ENCODE measurements around the gene CHST13.
A peak's percentile ranks its signal among the peaks of the same experiment; 100 is the strongest.
"Not testable (repeated sequence)": the region's sequence is repeated elsewhere in the genome, so short reads cannot be mapped to it uniquely, and the experiment has no call there.

The CHST13 gene

DNA sequence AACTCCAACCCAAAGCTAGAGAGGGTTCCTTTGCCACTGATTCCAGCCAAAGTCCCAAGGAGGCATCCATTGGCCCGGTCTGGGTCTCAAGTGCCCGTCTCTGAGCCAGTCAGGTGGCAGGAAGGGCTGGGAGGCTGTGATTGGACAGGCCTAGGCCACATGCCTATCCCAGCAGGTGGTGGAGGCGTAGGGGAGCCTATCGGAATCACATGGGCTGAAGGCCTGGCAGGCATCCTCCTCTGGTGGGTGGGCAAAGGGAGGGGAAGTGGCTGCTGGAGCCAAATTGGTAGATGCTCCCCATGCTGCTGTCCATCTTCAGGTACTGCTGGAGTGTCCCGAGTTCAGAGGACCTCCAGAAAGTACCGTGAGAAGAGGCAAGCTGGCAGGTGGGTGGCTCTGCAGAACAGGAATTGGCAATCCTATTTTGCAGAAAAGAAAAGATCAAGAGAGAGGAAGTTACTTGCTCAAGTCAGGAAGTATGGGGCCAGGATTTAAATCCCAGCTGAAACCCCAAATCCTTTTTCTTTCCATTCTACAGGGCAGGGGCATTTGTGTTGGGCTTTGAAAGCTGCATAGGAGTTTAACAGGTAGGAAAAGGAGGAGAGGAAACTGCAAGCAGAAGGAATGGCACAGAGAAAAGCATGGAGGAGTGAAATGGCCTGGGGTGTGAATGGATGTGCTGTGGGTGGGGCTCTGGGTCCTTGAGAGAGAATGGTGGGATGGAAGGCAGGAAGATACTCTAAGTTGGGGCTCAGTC lies 3.7 kb downstream of the CHST13 start:
- DNase-seq = no peak

DNA sequence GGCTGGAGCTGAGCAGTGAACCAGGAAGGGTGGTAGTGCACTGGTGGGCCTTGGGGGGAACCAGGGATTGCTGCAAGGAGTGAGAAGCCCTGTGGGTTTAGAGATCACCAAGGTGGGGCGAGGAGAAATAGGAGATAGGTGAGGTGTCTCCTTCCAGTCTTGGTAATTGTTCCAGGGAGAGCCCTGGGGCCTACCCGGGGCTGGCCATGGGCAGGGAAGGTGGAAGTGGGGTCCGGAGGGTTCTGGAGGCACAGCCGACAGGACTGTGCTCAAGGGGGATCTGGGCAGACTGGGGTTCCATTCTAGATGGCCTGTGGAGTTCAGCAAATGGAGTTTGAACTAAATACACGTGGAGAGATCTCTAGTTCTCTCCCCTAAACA lies 4.5 kb downstream of the CHST13 start:
- no peak for DNase-seq

- DNase-seq = no peak
These were observed 5.0 kb downstream of the CHST13 start for GRCh38 chr3:126528800-126529541.

DNA sequence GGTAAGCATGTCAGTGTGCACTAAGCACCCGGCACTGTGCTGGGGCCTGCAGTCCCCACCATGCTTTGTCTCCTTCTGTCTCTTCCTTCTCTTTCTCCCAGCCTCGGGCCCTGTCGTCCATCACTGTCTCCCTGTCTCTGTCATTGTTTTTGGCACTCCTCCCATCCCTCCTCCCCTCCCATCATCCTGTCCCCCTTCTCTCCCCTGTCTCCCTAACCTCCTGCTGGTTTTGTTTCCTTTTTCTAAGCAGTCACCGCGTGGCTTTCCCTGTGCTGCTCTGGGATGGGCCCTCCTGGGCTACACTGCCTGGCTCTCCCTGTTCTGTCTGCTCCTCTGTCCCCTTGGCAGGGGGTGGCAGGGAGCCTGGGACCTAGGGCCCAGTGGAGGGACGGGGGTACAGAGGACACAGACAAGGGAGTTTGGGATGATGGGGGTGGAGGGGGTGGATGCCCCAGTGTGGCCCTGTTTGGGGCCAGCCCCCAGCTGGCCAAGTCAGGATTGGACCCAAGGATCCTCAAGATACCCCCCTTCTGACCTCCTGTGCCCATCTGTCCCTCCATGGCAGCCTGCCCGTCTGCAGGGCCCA lies 5.7 kb downstream of the CHST13 start:
- DNase-seq = no peak

GRCh38 chr3:126530171-126531050 lies 6.5 kb downstream of the CHST13 start:
- DNase-seq = no peak

GRCh38 chr3:126531051-126531330 lies 7.0 kb downstream of the CHST13 start:
- no peak for DNase-seq

- DNase-seq = no peak
These were observed 9.6 kb downstream of the CHST13 start for GRCh38 chr3:126533506-126533905.

GRCh38 chr3:126534716-126535115 lies 10.8 kb downstream of the CHST13 start:
- DNase-seq = not testable (repeated sequence)

- no peak for DNase-seq
These were observed 11.7 kb downstream of the CHST13 start for GRCh38 chr3:126535636-126536035.

DNA sequence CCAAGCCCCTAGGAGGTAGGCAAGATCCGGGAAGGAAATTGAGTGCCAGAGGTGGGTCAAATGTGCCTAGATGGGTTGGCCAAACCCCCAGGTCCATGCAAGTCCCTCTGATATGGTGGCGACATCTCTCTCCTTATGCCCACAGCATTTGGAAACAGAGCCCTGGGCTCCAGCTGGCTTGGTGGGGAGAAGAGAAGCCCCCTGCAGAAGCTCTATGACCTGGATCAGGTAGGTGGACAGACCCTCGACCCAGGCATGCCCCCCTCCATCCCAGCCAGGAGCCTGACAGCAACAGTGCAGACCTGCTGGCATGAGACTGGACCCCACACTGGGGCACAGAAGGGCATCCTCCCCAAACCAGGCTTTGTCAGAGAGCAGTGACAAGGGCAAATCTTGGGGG lies 12.2 kb downstream of the CHST13 start:
- DNase-seq = no peak

DNA sequence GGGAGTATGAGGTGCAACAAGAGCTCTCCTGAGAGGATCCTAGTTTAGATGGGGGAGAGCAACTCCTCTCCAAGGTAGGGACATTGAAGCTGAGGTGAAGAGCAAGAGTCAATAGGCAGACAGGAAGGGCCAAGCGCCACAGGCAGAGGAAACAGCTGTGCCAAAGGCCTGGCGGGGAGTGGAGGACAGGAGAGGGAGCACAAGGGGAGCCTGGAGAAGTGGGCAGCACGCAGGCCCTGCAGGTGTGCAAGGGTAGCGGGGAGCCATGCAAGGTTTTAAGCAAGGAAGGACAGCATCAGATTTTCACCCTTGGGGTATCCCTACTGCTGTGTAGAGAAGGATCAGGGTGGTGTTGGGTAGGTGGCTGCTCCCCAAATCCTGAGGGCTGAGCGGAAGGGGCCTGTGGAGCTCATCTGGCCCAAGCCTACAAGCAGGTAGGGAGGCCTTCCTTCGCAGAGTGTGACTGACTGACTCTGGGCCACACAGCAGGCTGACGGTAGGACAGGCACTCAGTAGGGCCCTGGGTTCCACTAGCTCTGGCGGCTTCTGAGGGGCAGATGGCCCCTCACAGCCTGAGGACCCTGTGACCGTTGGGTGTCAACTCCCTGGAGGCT lies 13.3 kb downstream of the CHST13 start:
- no peak for DNase-seq

GRCh38 chr3:126537730-126538281 lies 13.9 kb downstream of the CHST13 start:
- DNase-seq = no peak

- DNase-seq = no peak
These were observed 14.4 kb downstream of the CHST13 start for GRCh38 chr3:126538316-126538715.

DNA sequence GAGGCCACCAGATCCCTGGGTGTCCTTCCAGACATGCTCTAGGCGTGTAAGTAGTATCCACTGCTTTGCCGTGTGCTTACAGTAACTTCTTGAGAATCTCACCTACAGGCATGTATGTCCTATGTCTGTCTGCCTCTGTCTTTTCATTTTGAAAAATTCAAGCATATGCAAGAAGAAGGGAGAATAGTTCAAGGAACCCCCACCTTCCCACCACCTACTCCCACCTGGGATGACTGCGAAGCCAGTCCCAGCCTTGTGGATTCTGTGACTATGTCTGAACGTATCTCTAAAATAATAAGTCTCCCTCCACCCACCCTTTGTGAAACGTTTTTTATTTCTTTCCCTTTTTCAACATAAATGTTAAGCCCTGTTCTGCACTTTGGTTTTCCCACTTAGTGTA lies 15.0 kb downstream of the CHST13 start:
- DNase-seq = no peak

DNA sequence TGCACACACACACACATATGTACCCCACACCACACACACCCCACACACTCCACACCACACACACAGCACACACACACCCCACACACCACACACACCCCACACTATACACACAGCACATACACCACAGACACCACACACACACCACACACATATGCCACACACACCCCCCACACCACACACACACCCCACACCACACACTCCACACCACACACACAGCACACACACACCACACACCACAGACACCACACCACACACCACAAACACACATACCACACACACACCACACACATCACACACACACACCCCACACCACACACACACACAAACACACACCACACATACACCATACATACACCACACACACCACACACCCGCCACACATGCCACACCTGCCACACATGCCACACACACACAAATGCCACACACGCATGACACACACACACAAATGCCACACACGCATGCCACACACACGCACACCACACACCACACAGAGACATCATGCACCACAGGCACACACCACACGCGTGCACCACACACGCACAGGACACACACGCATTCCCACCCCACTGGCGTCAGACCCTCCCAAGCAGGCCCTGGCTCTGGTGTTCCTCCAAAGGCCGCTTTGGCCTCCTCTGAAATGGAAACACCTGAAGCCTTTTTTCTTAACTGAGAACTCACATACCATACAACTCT lies 15.7 kb downstream of the CHST13 start:
- no peak for DNase-seq

GRCh38 chr3:126540342-126540849 lies 16.4 kb downstream of the CHST13 start:
- peak; percentile 65 for DNase-seq

DNA sequence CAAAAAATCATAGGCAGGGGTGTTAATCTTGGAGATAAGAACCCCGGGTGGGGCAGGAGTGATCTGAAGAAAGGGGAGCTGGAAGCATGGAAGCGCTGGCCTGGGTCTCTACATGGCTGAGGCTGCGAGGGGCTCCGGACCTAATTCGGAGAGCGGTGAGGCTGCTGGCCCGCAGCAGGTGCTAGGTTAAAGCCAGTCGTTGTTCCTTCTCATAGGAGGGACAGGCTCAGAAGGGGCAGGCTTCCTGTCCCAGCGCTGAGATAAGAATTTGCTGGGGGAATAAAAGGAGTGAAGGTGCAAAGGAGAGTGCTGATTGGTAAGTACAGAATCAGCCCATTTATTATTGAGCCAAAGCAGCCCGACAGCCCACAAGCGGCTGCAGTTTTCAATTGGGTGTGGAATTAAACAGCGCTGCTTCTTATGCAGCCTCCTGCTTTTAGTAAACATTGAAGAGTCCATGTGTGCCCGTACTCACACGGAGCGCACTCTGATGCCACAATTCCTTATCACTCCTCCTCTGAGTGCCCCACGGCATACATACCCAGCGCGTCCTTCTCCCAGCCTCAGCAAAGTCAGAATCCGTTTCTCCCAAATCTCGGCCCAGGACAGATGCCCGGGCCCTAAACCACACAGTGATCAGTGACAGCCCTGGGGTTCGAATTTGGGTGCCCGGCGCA lies 17.1 kb downstream of the CHST13 start:
- no peak for DNase-seq

DNA sequence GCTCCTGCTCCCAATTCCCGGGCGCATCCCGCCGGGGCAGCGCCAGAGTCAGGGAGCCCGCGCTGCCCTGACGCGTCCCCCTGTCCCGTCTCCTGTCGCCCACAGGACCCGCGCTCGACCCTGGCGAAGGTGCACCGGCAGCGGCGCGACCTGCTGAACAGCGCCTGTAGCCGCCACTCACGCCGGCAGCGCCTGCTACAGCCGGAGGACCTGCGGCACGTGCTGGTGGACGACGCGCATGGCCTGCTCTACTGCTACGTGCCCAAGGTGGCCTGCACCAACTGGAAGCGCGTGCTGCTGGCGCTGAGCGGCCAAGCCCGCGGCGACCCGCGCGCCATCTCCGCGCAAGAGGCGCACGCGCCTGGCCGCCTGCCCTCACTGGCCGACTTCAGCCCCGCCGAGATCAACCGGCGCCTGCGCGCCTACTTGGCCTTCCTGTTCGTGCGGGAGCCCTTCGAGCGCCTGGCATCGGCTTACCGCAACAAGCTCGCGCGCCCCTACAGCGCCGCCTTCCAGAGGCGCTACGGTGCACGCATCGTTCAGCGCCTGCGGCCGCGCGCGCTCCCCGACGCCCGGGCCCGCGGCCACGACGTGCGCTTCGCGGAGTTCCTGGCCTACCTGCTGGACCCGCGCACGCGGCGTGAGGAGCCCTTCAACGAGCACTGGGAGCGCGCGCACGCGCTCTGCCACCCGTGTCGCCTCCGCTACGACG lies 17.8 kb downstream of the CHST13 start:
- DNase-seq = peak; percentile 43

DNA sequence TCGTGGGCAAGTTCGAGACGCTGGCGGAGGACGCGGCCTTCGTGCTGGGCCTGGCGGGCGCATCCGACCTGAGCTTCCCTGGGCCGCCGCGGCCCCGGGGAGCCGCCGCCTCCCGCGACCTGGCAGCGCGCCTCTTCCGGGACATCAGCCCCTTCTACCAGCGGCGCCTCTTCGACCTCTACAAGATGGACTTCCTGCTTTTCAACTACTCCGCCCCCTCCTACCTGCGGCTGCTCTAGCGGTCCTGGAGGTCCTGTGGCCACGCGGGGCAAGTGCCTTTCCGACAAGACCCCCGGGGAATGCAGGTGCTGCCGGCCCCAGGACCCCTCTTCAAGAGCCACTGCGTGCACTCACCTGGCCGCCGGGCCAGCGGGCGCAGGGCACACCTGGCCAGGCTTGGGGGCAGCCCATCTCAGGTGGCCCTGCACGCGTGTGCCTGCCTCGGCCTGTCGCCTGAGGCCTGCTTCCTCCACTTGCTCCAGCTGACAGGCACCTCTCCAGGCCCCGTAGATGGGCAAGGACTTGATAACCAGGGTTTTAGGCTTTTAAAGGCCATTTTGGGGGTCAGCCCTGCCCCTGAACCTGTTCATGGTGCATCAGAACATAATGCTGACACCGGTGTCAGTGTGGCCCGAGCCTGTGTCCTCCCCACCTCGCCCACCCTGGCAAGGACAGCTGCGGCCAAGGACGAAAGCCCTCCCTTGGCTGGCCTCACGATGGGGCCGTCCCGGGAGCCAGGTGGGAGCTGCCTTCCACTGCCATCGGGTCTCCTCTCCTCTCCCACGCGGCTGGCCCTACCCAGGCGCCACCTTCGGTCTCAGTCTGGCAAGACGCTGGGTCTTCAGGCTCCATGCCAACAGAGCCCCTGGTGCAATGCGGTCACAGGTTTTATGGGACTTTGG lies 18.6 kb downstream of the CHST13 start:
- DNase-seq = no peak

Data from eye (tissue), 1 donor.